Measurements from ENCODE around the gene GFAP. TPM values are rescaled to one million over a fixed set of nuclear protein-coding genes. Genes with fewer than 3 reads are reported as not detected.

Gene GFAP
- total RNA-seq, 2 experiments from 2014 or later, result not detected

GRCh38 chr17:44909681-44910144 lies 5.6 kb downstream of the GFAP start:
- intact Hi-C loops (cut with micrococcal nuclease), result no loop called here
- H3K4me1 Mint-ChIP-seq (ENCODE audit: low read depth), result peaks cover 2% of the 10 kb centered on the region
- no peaks in the 10 kb centered on the region for H3K9me3 Mint-ChIP-seq
- H3K4me3 Mint-ChIP-seq, result no peak overlapping the region
- ChIA-PET CTCF (interaction anchor here (2.2 to 5.9 kb wide), 3 partner anchors 10 to 226 kb away, joined by 5 to 37 read pairs (median 15); partner anchors contain the start of gene ACBD4), POLR2A (no interaction called here)
- no peaks in the 10 kb centered on the region for H3K36me3 Mint-ChIP-seq (ENCODE audit: low read depth)
- TF ChIP-seq CTCF (IDR thresholded peaks at IDR 0.05), result no peak
- no peak for DNase-seq
- no peak overlapping the region for H3K27ac Mint-ChIP-seq
- no peak for ATAC-seq
- H3K27me3 Mint-ChIP-seq, result peaks cover 24% of the 10 kb centered on the region

DNA sequence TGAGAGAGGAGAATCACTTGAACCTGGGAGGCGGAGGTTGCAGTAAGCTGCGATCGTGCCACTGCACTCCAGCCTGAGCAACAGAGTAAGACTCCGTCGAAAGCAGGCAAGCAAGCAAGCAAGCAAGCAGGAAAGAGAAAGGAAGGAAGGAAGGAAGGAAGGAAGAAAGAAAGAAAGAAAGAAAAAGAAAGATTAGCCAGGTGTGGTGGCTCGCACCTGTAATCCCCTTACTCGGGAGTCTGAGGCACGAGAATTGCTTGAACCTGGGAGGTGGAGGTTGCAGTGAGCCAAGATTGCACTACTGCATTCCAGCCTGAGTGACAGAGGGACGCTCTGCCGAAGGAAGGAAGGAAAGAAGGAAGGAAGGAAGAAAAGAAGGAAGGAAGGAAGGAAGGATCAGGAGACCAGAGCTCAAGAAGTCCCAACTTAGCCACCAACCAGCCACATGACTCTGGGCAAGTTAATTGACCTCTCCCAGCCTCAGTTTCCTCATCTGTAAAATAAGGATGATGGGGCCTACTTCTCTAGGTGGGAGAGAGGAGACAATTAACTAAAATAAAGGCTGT lies 6.5 kb downstream of the GFAP start:
- POLR2A ChIA-PET, result no interaction called here
- DNase-seq (no peak), ATAC-seq (no peak)
- Mint-ChIP-seq H3K4me3 (no peak overlapping the region), H3K36me3 (ENCODE audit: low read depth) (no peaks in the 10 kb centered on the region), H3K27me3 (peaks cover 24% of the 10 kb centered on the region), H3K4me1 (ENCODE audit: low read depth) (peaks cover 2% of the 10 kb centered on the region), H3K9me3 (no peaks in the 10 kb centered on the region), H3K27ac (no peak overlapping the region)
- intact Hi-C loops (cut with micrococcal nuclease), result no loop called here
- no peak for TF ChIP-seq CTCF (IDR thresholded peaks at IDR 0.05)
- CTCF ChIA-PET, result interaction anchor here (2.2 to 5.9 kb wide), 2 partner anchors 111 to 227 kb away, joined by 5 to 37 read pairs; partner anchors contain the start of gene ACBD4

- Mint-ChIP-seq H3K4me1 (ENCODE audit: low read depth) (peaks cover 2% of the 10 kb centered on the region), H3K27ac (no peak overlapping the region), H3K27me3 (peaks cover 19% of the 10 kb centered on the region), H3K4me3 (no peak overlapping the region), H3K36me3 (ENCODE audit: low read depth) (no peaks in the 10 kb centered on the region), H3K9me3 (no peaks in the 10 kb centered on the region)
- no peak for ATAC-seq
- TF ChIP-seq CTCF (IDR thresholded peaks at IDR 0.05), result no peak
- ChIA-PET CTCF (interaction anchor here (1.0 to 1.5 kb wide), 2 partner anchors 12 to 113 kb away, joined by 4 to 7 read pairs; no protein-coding TSS in a partner anchor), POLR2A (interaction anchor here (0.6 to 0.8 kb wide), 3 partner anchors 25 to 238 kb away, joined by 3 read pairs; no protein-coding TSS in a partner anchor)
- DNase-seq, result no peak
- intact Hi-C loops (cut with micrococcal nuclease), result no loop called here
Measured at GRCh38 chr17:44907729-44908470, 7.4 kb downstream of the GFAP start.

DNA sequence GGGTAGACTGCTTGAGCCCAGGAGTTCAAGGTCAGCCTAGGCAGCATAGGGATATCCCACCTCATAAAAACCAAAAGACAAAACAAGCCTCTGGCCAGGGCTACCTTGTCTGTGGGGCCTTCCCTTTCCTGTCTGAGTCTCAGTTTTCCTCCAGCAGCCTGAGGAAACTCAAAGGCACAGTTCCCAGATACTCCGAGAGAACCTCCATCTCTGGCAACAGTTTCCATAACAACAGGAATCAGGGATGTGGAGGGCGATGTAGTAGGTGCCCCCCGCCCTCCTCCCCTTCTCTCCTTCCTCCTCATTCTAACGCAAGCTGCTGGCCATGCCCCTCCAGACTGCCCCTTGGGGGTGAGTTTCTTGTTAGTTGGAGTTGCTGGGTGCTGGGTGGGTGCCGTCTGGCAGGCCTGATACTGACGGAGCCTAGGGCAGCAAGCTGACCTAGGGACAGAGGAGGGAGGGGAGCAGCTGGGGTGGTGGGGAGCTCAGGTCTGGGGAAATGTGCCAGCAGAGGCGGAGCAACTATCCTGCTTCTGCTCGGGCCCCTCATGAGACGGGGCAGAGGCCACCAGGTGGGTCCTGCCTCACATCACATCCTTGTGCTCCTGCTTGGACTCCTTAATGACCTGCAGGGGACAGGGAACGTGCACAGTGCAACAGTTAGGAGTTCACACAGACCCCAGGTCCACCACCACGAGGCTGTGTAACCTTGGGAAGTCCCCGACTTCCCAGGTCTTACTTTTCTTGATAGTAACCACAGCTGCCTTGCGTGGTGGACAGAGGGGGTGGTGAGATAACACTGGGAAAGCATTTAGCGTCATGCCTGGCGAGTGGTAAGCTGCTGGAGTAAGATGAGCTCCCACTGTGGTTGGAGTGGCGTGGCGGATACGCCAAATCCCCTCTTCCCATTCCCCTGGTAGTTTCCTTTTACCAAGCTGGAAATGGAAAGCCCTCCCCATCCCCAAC lies 8.3 kb downstream of the GFAP start:
- Mint-ChIP-seq H3K4me1 (ENCODE audit: low read depth) (peaks cover 2% of the 10 kb centered on the region), H3K27ac (no peak overlapping the region), H3K27me3 (peaks cover 15% of the 10 kb centered on the region), H3K9me3 (no peaks in the 10 kb centered on the region), H3K36me3 (ENCODE audit: low read depth) (no peaks in the 10 kb centered on the region), H3K4me3 (no peak overlapping the region)
- TF ChIP-seq CTCF (IDR thresholded peaks at IDR 0.05), result no peak
- intact Hi-C loops (cut with micrococcal nuclease), result no loop called here
- DNase-seq, result no peak
- POLR2A ChIA-PET, result interaction anchor here (0.5 to 0.8 kb wide), 4 partner anchors 24 to 239 kb away, joined by 3 read pairs; no protein-coding TSS in a partner anchor
- CTCF ChIA-PET, result interaction anchor here (1.0 to 1.5 kb wide), 2 partner anchors 13 to 114 kb away, joined by 4 to 7 read pairs; no protein-coding TSS in a partner anchor
- ATAC-seq, result no peak
